ENCODE results near the gene RP9.

Gene RP9

GRCh38 chr7:33128990-33129805 is 20.0 kb upstream of the RP9 start, which contains the start of gene BBS9:
TSS of gene BBS9 (plus strand) at chr7:33129564. CDS start at chr7:33146253, 16,689 bp downstream.
- DNase-seq (ENCODE audit: low read depth) = peak; percentile 83
- TF ChIP-seq, protein P1, sequence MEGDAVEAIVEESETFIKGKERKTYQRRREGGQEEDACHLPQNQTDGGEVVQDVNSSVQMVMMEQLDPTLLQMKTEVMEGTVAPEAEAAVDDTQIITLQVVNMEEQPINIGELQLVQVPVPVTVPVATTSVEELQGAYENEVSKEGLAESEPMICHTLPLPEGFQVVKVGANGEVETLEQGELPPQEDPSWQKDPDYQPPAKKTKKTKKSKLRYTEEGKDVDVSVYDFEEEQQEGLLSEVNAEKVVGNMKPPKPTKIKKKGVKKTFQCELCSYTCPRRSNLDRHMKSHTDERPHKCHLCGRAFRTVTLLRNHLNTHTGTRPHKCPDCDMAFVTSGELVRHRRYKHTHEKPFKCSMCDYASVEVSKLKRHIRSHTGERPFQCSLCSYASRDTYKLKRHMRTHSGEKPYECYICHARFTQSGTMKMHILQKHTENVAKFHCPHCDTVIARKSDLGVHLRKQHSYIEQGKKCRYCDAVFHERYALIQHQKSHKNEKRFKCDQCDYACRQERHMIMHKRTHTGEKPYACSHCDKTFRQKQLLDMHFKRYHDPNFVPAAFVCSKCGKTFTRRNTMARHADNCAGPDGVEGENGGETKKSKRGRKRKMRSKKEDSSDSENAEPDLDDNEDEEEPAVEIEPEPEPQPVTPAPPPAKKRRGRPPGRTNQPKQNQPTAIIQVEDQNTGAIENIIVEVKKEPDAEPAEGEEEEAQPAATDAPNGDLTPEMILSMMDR (IDR thresholded peaks at IDR 0.05; ENCODE audit: low read depth, low read length, missing control alignments) = no peak
- peak within 1 kb of the TSS; percentile 78 for H3K4me3 ChIP-seq (ENCODE audit: low read depth, low read length)
- in situ Hi-C loops (cut with HindIII; ENCODE audit: low sequenced_read_pairs) = no loop called here

DNA sequence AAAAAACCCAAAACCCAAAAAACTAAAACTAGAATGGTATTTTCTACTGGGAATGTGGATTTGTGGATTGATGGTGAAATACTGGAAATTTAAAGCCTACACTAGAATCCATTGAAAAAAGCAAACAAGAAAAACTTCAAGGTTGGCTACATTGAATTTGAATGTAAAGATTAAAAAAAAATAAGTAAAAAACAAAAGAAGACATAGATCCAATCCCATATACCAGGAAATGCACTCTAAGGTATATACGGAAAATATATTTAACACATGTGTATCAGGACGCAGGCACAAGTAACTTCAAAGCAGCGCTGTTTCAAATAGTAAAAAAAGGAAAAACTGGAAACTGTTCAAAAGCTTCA is 19.4 kb upstream of the RP9 start:
- in situ Hi-C loops (cut with HindIII; ENCODE audit: low sequenced_read_pairs) = no loop called here
- TF ChIP-seq, protein P1 (IDR thresholded peaks at IDR 0.05; ENCODE audit: low read depth, low read length, missing control alignments) = no peak
- peak overlapping the region; percentile 78 for H3K4me3 ChIP-seq (ENCODE audit: low read depth, low read length)
- no peak for DNase-seq (ENCODE audit: low read depth)

DNA sequence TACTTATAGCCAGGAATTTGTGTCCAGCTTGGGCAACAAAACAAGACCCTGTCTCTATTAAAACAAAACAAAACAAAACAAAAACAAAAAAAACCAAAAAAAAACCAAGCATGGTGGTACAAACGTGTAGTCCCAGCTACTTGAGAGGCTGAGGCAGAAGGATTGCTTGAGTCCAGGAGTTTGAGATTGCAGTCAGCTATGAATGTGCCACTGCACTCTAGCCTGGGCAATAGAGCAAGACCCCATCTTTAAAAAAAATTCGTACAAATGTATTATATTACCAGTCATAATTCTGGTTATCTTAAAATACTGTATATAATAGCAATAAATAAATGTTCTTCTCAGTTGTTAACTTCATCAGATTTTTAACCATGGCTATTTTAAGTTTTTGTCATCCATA is 17.9 kb upstream of the RP9 start:
- TF ChIP-seq, protein P1 (IDR thresholded peaks at IDR 0.05; ENCODE audit: low read depth, low read length, missing control alignments) = no peak
- no peak for DNase-seq (ENCODE audit: low read depth)
- H3K4me3 ChIP-seq (ENCODE audit: low read depth, low read length) = no peak overlapping the region
- in situ Hi-C loops (cut with HindIII; ENCODE audit: low sequenced_read_pairs) = no loop called here

DNA sequence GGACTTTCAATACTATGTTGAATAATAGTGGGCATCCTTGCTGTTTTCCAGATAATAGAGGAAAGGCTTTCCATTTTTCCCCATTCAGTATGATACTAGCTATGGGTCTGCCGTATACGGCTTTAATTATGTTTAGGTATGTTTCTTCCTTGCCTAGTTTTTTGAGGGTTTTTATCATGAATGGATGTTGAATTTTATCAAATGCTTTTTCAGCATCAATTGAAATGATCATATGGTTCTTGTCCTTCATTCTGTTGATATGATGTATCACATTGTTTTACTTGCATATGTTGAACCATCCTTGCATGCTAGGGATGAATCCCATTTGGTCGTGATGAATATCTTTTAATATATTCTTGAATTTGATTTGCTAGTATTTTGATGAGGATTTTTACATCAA is 9.2 kb upstream of the RP9 start:
- in situ Hi-C loops (cut with HindIII; ENCODE audit: low sequenced_read_pairs) = no loop called here
- H3K4me3 ChIP-seq (ENCODE audit: low read depth, low read length) = no peak overlapping the region
- TF ChIP-seq, protein P1 (IDR thresholded peaks at IDR 0.05; ENCODE audit: low read depth, low read length, missing control alignments) = no peak
- no peak for DNase-seq (ENCODE audit: low read depth)

DNA sequence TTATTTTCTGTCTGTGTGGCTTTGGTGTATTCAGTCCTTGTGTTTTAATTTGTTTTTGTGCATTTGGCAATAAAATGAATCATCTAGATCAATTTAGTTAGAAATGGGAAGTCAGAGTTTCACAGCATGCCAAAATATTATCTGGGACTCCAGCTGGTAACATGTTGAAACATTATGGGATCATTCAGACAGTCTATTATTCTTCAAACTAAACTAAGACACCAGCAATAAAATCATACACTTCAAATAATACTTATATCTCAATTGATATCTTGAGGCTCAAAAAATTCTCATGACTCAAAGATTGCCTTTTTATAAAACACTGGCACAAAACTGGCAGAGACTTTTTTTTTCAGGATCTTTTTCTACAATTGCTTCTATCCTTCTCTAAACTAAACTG is 5.8 kb upstream of the RP9 start:
- no peak for DNase-seq (ENCODE audit: low read depth)
- TF ChIP-seq, protein P1 (IDR thresholded peaks at IDR 0.05; ENCODE audit: low read depth, low read length, missing control alignments) = no peak
- in situ Hi-C loops (cut with HindIII; ENCODE audit: low sequenced_read_pairs) = no loop called here
- no peak overlapping the region for H3K4me3 ChIP-seq (ENCODE audit: low read depth, low read length)

- H3K4me3 ChIP-seq (ENCODE audit: low read depth, low read length) = no peak overlapping the region
- no peak for DNase-seq (ENCODE audit: low read depth)
- in situ Hi-C loops (cut with HindIII; ENCODE audit: low sequenced_read_pairs) = no loop called here
- TF ChIP-seq, protein P1 (IDR thresholded peaks at IDR 0.05; ENCODE audit: low read depth, low read length, missing control alignments) = no peak
Measured at GRCh38 chr7:33111614-33112013, 2.4 kb upstream of the RP9 start.
